Liver (tissue), 3 donors: ENCODE results near the gene EDDM3A.
"Not testable (repeated sequence)": the region's sequence is repeated elsewhere in the genome, so short reads cannot be mapped to it uniquely, and the experiment has no call there.

ENCODE experiments used
- CTCF ChIP-seq: fragments of 150-350 bp; IDR thresholded peaks from 2 replicates; pipeline ENCODE4 v1.5.1; 2017; ENCODE audit warnings: improper control_type of control experiment, low read depth, low read length; ENCODE audit not compliant: missing input control
- MAX ChIP-seq: IDR thresholded peaks from 2 replicates; pipeline ENCODE4 v1.6.1; 2016; ENCODE audit warnings: antibody characterized with exemption
- RAD21 ChIP-seq, 2 donors: IDR thresholded peaks; 2 replicates each; pipeline ENCODE4 v1.6.1; 2016; ENCODE audit warnings: antibody characterized with exemption in 2 of 2, mild to moderate bottlenecking in 2 of 2
- SP1 ChIP-seq: IDR thresholded peaks from 2 replicates; pipeline ENCODE4 v1.6.1; 2018; ENCODE audit warnings: antibody characterized with exemption, mild to moderate bottlenecking
- ZBTB33 ChIP-seq: IDR thresholded peaks from 2 replicates; pipeline ENCODE4 v1.6.1; 2016; ENCODE audit warnings: antibody characterized with exemption
- donor health status: healthy.
- donor health status: healthy.

- TF ChIP-seq CTCF; MAX; RAD21 (IDR thresholded peaks at IDR 0.05); SP1; ZBTB33: not testable (repeated sequence)
These were observed 19.6 kb upstream of the EDDM3A start for GRCh38 chr14:20726121-20726520.
